SK-N-SH (cell line): ENCODE data around the gene DBNL.
"Not testable (repeated sequence)": the region's sequence is repeated elsewhere in the genome, so short reads cannot be mapped to it uniquely, and the experiment has no call there.

Experiments
- CHD2 ChIP-seq: fragments of 150-350 bp; IDR thresholded peaks from 2 replicates; pipeline ENCODE4 v1.6.1; 2018; ENCODE audit warnings: low read length; ENCODE audit not compliant: partially characterized antibody
- EP300 ChIP-seq, 2 experiments: IDR thresholded peaks; 2 replicates each; pipeline versions ENCODE4 v1.4.0 to v1.6.1; 2012; ENCODE audit warnings: borderline replicate concordance in 1 of 2, low read depth in 1 of 2, low read length in 1 of 2
- GABPA ChIP-seq: IDR thresholded peaks from 2 replicates; pipeline ENCODE4 v1.4.0; 2012; ENCODE audit warnings: low read depth, mild to moderate bottlenecking
- JUND ChIP-seq: IDR thresholded peaks from 2 replicates; pipeline ENCODE4 v1.4.0; 2012
- MEF2A ChIP-seq: IDR thresholded peaks from 2 replicates; pipeline ENCODE4 v1.4.0; 2012; ENCODE audit warnings: low read depth, borderline replicate concordance
- NFIC ChIP-seq: IDR thresholded peaks from 2 replicates; pipeline ENCODE4 v1.4.0; 2012; ENCODE audit warnings: borderline replicate concordance
- NRF1 ChIP-seq: IDR thresholded peaks from 2 replicates; pipeline ENCODE4 v1.6.1; 2012; ENCODE audit warnings: low read depth, mild to moderate bottlenecking, low read length
- POLR2AphosphoS5 ChIP-seq: IDR thresholded peaks from 2 replicates; pipeline ENCODE4 v1.6.1; 2012; ENCODE audit warnings: low read depth, low read length
- TAF1 ChIP-seq: IDR thresholded peaks from 2 replicates; pipeline ENCODE4 v1.6.1; 2012; ENCODE audit warnings: low read depth, mild to moderate bottlenecking, low read length, moderate library complexity, borderline replicate concordance
- TEAD4 ChIP-seq: IDR thresholded peaks from 2 replicates; pipeline ENCODE4 v1.4.0; 2012; ENCODE audit warnings: mild to moderate bottlenecking, borderline replicate concordance; ENCODE audit not compliant: insufficient read depth
- YY1 ChIP-seq: IDR thresholded peaks from 2 replicates; pipeline ENCODE4 v1.4.0; 2012; ENCODE audit warnings: low read depth, mild to moderate bottlenecking
- TF ChIP-seq, protein P1 (sequence below): fragments of 200-600 bp; sonication (generic); IDR thresholded peaks from 2 replicates; pipeline ENCODE4 v1.6.1; 2017; ENCODE audit warnings: antibody characterized with exemption, mild to moderate bottlenecking, moderate library complexity
- TF ChIP-seq, protein P2 (sequence below): IDR thresholded peaks from 2 replicates; pipeline ENCODE4 v1.4.0; 2012; ENCODE audit warnings: low read depth, borderline replicate concordance

DNA sequence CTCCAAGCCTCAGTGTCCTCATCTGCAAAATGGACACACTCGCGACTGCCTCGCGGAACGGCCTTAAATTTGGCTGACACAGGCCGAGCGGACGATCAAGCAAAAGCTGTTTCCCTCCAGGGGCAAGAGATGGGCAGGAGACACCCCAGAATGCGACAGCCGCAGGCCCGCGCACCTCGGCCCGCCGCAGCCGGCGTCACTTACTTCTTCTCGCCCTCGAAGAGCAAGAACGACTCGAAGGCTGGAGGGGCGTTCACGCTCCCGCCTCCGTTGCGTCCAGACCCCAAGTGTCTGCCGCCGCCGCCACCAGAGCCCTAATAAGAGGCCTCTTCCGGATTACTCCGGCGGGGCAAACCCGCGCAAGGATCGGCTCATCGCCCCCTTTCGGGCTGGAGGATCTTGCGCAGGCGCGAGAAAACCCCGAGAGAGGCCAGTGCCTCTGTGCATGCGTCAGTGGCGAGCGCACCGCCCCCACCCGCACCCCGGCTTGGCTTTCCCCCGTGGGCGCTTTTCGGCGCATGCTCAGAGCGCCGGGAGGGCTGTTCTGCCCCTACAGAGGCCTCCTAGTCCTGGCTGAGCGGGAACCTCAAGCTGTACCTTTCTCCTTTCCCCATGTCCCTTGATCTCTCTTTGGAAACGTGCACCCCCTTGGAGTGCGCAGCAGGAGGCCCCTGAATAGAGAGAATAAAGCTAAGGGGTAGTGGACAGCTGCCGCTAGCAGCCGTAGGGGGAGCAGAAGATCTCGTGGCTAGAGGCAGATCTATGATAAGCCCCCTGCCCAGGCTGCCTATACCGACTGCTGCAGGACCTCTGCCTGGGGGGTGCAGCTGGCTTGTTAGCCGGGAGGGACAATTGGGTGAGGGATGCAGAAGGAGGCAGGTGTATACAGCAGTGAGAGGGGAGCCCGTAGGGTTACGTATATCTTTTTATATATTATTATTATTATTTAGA is 25.4 kb upstream of the DBNL start:
- not testable (repeated sequence) for TF ChIP-seq EP300 (IDR thresholded peaks at IDR 0.05; ENCODE audit: borderline replicate concordance in 1 of 2, low read depth in 1 of 2, low read length in 1 of 2); MEF2A; JUND; NFIC
- TF ChIP-seq, protein P1, sequence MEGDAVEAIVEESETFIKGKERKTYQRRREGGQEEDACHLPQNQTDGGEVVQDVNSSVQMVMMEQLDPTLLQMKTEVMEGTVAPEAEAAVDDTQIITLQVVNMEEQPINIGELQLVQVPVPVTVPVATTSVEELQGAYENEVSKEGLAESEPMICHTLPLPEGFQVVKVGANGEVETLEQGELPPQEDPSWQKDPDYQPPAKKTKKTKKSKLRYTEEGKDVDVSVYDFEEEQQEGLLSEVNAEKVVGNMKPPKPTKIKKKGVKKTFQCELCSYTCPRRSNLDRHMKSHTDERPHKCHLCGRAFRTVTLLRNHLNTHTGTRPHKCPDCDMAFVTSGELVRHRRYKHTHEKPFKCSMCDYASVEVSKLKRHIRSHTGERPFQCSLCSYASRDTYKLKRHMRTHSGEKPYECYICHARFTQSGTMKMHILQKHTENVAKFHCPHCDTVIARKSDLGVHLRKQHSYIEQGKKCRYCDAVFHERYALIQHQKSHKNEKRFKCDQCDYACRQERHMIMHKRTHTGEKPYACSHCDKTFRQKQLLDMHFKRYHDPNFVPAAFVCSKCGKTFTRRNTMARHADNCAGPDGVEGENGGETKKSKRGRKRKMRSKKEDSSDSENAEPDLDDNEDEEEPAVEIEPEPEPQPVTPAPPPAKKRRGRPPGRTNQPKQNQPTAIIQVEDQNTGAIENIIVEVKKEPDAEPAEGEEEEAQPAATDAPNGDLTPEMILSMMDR = peak; percentile 85
- TF ChIP-seq, protein P2, sequence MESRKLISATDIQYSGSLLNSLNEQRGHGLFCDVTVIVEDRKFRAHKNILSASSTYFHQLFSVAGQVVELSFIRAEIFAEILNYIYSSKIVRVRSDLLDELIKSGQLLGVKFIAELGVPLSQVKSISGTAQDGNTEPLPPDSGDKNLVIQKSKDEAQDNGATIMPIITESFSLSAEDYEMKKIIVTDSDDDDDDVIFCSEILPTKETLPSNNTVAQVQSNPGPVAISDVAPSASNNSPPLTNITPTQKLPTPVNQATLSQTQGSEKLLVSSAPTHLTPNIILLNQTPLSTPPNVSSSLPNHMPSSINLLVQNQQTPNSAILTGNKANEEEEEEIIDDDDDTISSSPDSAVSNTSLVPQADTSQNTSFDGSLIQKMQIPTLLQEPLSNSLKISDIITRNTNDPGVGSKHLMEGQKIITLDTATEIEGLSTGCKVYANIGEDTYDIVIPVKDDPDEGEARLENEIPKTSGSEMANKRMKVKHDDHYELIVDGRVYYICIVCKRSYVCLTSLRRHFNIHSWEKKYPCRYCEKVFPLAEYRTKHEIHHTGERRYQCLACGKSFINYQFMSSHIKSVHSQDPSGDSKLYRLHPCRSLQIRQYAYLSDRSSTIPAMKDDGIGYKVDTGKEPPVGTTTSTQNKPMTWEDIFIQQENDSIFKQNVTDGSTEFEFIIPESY = not testable (repeated sequence)
- TF ChIP-seq YY1 (peak; percentile 71; the same call in 1 of the 2 replicates), NRF1 (peak; percentile 86), POLR2AphosphoS5 (peak; percentile 84), TAF1 (peak; percentile 94), GABPA (peak; percentile 86), TEAD4 (0 out of 2 replicates have a peak, but pooled peaks have one; percentile 25), CHD2 (peak; percentile 68)
